ENCODE data around the gene RHOT2. TPM values are rescaled to one million over a fixed set of nuclear protein-coding genes. Genes with fewer than 3 reads are reported as not detected.

RHOT2 gene
- total RNA-seq, 1 experiment from 2014 or later, result 140 TPM

Other genes starting within 250 kb of the RHOT2 start
- gene RAB11FIP3, start 242.5 kb upstream of the RHOT2 start, total RNA-seq (2014; rRNA removed; shearing (Covaris generic)), result 20.9 and 24.1 TPM in 2 replicates
- 53.1 and 58.8 TPM in 2 replicates for gene CAPN15, start 140.4 kb upstream of the RHOT2 start, total RNA-seq (2014; rRNA removed; shearing (Covaris generic))
- 0.16 TPM in 1 of 2 replicates, not detected in the other for gene PRR35, start 107.7 kb upstream of the RHOT2 start, total RNA-seq (2014; rRNA removed; shearing (Covaris generic))
- gene NHLRC4, start 101.1 kb upstream of the RHOT2 start, total RNA-seq (2014; rRNA removed; shearing (Covaris generic)), result 0.11 and 0.56 TPM in 2 replicates
- gene PIGQ, start 98.2 kb upstream of the RHOT2 start, total RNA-seq (2014; rRNA removed; shearing (Covaris generic)), result 35.4 and 47.3 TPM in 2 replicates
- 15.6 and 17.4 TPM in 2 replicates for gene RAB40C, start 78.1 kb upstream of the RHOT2 start, total RNA-seq (2014; rRNA removed; shearing (Covaris generic))
- gene WFIKKN1, start 37.1 kb upstream of the RHOT2 start, total RNA-seq (2014; rRNA removed; shearing (Covaris generic)), result 0.04 TPM in 1 of 2 replicates, not detected in the other
- gene METTL26, start 31.8 kb upstream of the RHOT2 start, total RNA-seq (2014; rRNA removed; shearing (Covaris generic)), result 266 and 301 TPM in 2 replicates
- 54.2 and 55.8 TPM in 2 replicates for gene MCRIP2, start 26.3 kb upstream of the RHOT2 start, total RNA-seq (2014; rRNA removed; shearing (Covaris generic))
- gene WDR90, start 18.8 kb upstream of the RHOT2 start, total RNA-seq (2014; rRNA removed; shearing (Covaris generic)), result 49.9 and 77.0 TPM in 2 replicates
- 6.5 and 6.8 TPM in 2 replicates for gene RHBDL1, start 7.5 kb downstream of the RHOT2 start, total RNA-seq (2014; rRNA removed; shearing (Covaris generic))
- 237 and 270 TPM in 2 replicates for gene STUB1, start 12.3 kb downstream of the RHOT2 start, total RNA-seq (2014; rRNA removed; shearing (Covaris generic))
- gene JMJD8, start 16.2 kb downstream of the RHOT2 start, total RNA-seq (2014; rRNA removed; shearing (Covaris generic)), result 93.3 and 97.0 TPM in 2 replicates
- gene WDR24, start 22.3 kb downstream of the RHOT2 start, total RNA-seq (2014; rRNA removed; shearing (Covaris generic)), result 4.0 and 10.0 TPM in 2 replicates
- 0.04 TPM in 1 of 2 replicates, not detected in the other for gene FBXL16, start 37.7 kb downstream of the RHOT2 start, total RNA-seq (2014; rRNA removed; shearing (Covaris generic))
- 201 and 228 TPM in 2 replicates for gene METRN, start 47.0 kb downstream of the RHOT2 start, total RNA-seq (2014; rRNA removed; shearing (Covaris generic))
- 71.1 and 79.8 TPM in 2 replicates for gene ANTKMT, start 53.0 kb downstream of the RHOT2 start, total RNA-seq (2014; rRNA removed; shearing (Covaris generic))
- 14.4 and 16.5 TPM in 2 replicates for gene CCDC78, start 58.3 kb downstream of the RHOT2 start, total RNA-seq (2014; rRNA removed; shearing (Covaris generic))
- gene HAGHL, start 59.0 kb downstream of the RHOT2 start, total RNA-seq (2014; rRNA removed; shearing (Covaris generic)), result 41.0 and 47.9 TPM in 2 replicates
- 39.5 and 43.3 TPM in 2 replicates for gene CIAO3, start 72.9 kb downstream of the RHOT2 start, total RNA-seq (2014; rRNA removed; shearing (Covaris generic))
- 9.2 and 11.1 TPM in 2 replicates for gene MSLN, start 92.6 kb downstream of the RHOT2 start, total RNA-seq (2014; rRNA removed; shearing (Covaris generic))
- 42.7 and 43.5 TPM in 2 replicates for gene RPUSD1, start 120.2 kb downstream of the RHOT2 start, total RNA-seq (2014; rRNA removed; shearing (Covaris generic))
- 53.4 and 56.0 TPM in 2 replicates for gene CHTF18, start 120.5 kb downstream of the RHOT2 start, total RNA-seq (2014; rRNA removed; shearing (Covaris generic))
- not detected in 2 replicates for gene GNG13, start 132.6 kb downstream of the RHOT2 start, total RNA-seq (2014; rRNA removed; shearing (Covaris generic))

Data from A375 (cell line).